Osteoblast (primary cell): ENCODE results near the gene PAX5. TPM values are rescaled to one million over a fixed set of nuclear protein-coding genes. Genes with fewer than 3 reads are reported as not detected.

Experiments
- DNase-seq: peaks from one replicate; pipeline ENCODE4 v3.0.0; 2011; ENCODE audit warnings: low spot score, mixed read lengths; ENCODE audit not compliant: insufficient read length; ENCODE audit errors: missing footprints
- H2AFZ ChIP-seq: 2 replicates; pipeline ENCODE4 v1.6.0; 2011; ENCODE audit warnings: mild to moderate bottlenecking, low read length
- H3K27ac ChIP-seq: 2 replicates; pipeline ENCODE4 v1.5.1; 2011; ENCODE audit warnings: mild to moderate bottlenecking, low read depth, low read length, moderate library complexity
- H3K27me3 ChIP-seq: 2 replicates; pipeline ENCODE4 v1.6.0; 2012; ENCODE audit warnings: mild to moderate bottlenecking, control low read depth, inconsistent platforms, low read length, moderate library complexity; ENCODE audit not compliant: insufficient read depth
- H3K36me3 ChIP-seq: 2 replicates; pipeline ENCODE4 v1.5.1; 2011; ENCODE audit warnings: mild to moderate bottlenecking, low read length, control low read depth, moderate library complexity; ENCODE audit not compliant: insufficient read depth
- H3K4me1 ChIP-seq: 2 replicates; pipeline ENCODE4 v1.5.1; 2011; ENCODE audit warnings: mild to moderate bottlenecking, low read length, control low read depth, moderate library complexity; ENCODE audit not compliant: insufficient read depth
- H3K4me2 ChIP-seq: 2 replicates; pipeline ENCODE4 v1.6.0; 2011; ENCODE audit warnings: mild to moderate bottlenecking, low read length; ENCODE audit not compliant: insufficient read depth
- H3K4me3 ChIP-seq: fragments of 200-600 bp; sonication (generic); 3 replicates; pipeline ENCODE4 v1.5.1; 2012; ENCODE audit warnings: mild to moderate bottlenecking, low read length, inconsistent platforms; ENCODE audit not compliant: insufficient read depth
- H3K79me2 ChIP-seq: 2 replicates; pipeline ENCODE4 v1.6.0; 2012; ENCODE audit warnings: mild to moderate bottlenecking, low read length, control low read depth, inconsistent platforms; ENCODE audit not compliant: insufficient read depth
- H3K9me3 ChIP-seq: 2 replicates; pipeline ENCODE4 v1.5.1; 2011; ENCODE audit warnings: low read depth, low read length, control low read depth
- H4K20me1 ChIP-seq: 2 replicates; pipeline ENCODE4 v1.6.0; 2012; ENCODE audit warnings: mild to moderate bottlenecking, low read length, control low read depth; ENCODE audit not compliant: insufficient read depth
- total RNA-seq: library from RNA; depleted of rRNA; stranded (reverse); fragments of >200 nt; gene quantifications from 2 replicates; pipeline ENCODE4 v1.2.3, GENCODE V29; 2012
- TF ChIP-seq, protein P1 (sequence below): IDR thresholded peaks from 2 replicates; pipeline ENCODE4 v1.5.1; 2011; ENCODE audit warnings: mild to moderate bottlenecking, low read depth, low read length, moderate library complexity; ENCODE audit errors: extremely low read depth

The PAX5 gene
- total RNA-seq, 1 donor: not detected

DNA sequence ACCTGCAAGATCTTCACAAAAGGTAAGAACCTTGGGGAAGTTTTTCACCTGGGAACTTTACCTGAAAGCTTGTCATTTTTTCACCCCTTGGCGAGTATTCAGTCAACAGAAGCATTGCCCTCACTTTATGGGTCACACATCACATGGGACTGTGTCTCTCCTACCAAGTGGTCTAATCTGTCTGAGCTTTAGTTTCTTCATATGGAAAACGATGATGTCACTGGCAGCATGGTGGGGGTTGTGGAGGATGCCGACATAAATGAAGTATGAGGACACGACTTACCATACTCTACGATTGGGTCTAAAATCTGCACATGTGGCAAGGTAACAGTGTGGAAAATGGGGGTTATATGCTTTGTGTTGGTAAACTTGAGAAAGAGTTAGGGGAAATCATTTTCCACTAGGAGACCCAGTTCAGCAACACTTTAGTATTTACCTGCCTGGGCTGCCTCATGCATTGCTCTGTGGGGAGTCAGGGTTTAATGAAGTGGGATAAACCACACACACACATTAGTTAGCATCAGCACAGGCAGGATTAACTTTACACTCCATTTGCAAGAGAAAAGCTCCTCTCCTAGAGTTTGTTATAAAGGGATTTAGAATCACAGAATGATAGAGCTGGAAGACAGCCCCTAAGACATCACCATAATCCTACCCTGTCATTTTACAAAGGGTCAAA is 19.8 kb upstream of the PAX5 start:
- Histone ChIP-seq H3K9me3 (no peaks in the 10 kb centered on the region), H3K27me3 (peaks cover 61% of the 10 kb centered on the region), H3K4me3 (no peak overlapping the region), H3K4me2 (no peak overlapping the region), H2AFZ (no peak overlapping the region), H3K4me1 (no peaks in the 10 kb centered on the region), H3K79me2 (no peaks in the 10 kb centered on the region), H4K20me1 (no peaks in the 10 kb centered on the region), H3K36me3 (no peaks in the 10 kb centered on the region), H3K27ac (no peak overlapping the region)
- DNase-seq: no peak
- TF ChIP-seq, protein P1, sequence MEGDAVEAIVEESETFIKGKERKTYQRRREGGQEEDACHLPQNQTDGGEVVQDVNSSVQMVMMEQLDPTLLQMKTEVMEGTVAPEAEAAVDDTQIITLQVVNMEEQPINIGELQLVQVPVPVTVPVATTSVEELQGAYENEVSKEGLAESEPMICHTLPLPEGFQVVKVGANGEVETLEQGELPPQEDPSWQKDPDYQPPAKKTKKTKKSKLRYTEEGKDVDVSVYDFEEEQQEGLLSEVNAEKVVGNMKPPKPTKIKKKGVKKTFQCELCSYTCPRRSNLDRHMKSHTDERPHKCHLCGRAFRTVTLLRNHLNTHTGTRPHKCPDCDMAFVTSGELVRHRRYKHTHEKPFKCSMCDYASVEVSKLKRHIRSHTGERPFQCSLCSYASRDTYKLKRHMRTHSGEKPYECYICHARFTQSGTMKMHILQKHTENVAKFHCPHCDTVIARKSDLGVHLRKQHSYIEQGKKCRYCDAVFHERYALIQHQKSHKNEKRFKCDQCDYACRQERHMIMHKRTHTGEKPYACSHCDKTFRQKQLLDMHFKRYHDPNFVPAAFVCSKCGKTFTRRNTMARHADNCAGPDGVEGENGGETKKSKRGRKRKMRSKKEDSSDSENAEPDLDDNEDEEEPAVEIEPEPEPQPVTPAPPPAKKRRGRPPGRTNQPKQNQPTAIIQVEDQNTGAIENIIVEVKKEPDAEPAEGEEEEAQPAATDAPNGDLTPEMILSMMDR: no peak

DNA sequence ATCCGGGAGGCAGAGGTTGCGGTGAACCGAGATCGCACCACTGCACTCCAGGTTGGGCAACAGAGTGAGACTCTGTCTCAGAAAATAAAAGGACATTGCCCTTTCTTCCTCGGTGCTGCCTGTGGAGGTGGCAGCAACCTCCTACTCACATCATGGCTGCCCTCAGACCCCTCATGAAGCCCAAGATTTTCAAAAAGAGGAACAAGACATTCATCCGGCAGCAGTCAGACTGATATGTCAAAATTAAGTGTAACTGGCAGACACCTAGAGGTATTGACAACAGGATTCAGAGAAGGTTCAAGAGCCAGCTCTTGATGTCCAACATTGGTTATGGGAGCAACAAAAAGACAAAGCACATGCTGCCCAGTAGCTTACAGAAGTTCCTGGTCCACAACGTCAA is 12.6 kb upstream of the PAX5 start:
- TF ChIP-seq, protein P1: no peak
- Histone ChIP-seq H3K4me1 (no peaks in the 10 kb centered on the region), H3K27me3 (peaks cover 68% of the 10 kb centered on the region), H4K20me1 (no peaks in the 10 kb centered on the region), H3K4me3 (no peak overlapping the region), H3K27ac (no peak overlapping the region), H3K9me3 (no peaks in the 10 kb centered on the region), H3K79me2 (no peaks in the 10 kb centered on the region), H3K36me3 (no peaks in the 10 kb centered on the region), H2AFZ (no peak overlapping the region), H3K4me2 (no peak overlapping the region)
- no peak for DNase-seq

DNA sequence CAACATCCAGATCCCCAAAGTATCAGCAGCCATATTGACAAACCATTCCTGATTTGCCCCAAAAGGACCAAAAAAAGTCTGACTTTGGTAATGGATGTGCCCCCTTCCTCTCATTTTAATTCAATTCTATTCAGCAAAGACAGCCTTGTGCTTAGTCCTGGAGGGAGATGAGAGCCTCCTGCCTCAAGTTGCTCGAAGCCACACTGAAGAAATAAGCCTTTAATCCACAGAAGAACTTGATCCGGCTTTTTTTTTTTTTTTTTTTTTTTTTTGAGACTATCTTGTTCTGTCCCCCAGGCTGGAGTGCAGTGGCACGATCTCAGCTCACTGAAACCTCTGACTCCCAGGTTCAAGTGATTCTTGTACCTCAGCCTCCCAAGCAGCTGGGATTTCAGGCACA is 8.4 kb upstream of the PAX5 start:
- Histone ChIP-seq H4K20me1 (no peaks in the 10 kb centered on the region), H3K79me2 (no peaks in the 10 kb centered on the region), H3K27ac (no peak overlapping the region), H3K4me2 (no peak overlapping the region), H3K9me3 (no peaks in the 10 kb centered on the region), H3K4me1 (peaks cover 3% of the 10 kb centered on the region), H3K36me3 (no peaks in the 10 kb centered on the region), H2AFZ (no peak overlapping the region), H3K27me3 (peaks cover 88% of the 10 kb centered on the region), H3K4me3 (no peak overlapping the region)
- TF ChIP-seq, protein P1: no peak
- no peak for DNase-seq

DNA sequence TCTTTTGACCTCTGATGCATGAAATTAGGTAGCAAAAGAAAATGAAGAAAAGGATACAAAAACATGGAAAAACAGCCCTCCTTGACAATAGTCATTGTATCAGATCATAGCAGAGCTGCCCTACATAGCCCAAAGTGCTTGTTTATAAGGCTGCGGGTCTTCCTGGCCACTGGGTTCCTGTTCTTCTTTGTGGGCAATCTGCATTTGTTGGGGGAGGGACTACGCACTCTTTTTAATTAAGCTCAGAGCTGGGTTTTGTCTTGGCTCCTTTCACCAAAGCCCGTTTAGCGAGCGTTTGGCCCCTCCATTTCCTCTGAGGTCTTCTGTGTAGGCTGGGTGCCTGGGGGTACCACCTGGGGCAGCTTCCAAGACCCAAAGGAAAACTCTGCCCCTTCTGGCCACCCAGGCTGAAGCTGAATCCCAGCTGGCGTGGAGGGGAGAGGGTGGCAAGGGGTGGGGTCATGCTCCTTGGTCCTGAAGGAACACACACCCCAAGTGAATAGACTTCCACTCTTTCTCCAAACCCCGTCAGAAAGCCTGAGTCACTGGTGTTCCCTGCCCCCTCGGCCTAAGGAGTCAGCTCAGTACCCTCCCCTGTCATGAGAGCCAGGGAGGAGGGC is 6.5 kb upstream of the PAX5 start:
- Histone ChIP-seq H3K36me3 (no peaks in the 10 kb centered on the region), H3K4me3 (no peak overlapping the region), H3K9me3 (no peaks in the 10 kb centered on the region), H3K79me2 (no peaks in the 10 kb centered on the region), H2AFZ (no peak overlapping the region), H3K27ac (no peak overlapping the region), H3K4me2 (no peak overlapping the region), H4K20me1 (peaks cover 3% of the 10 kb centered on the region), H3K4me1 (peaks cover 15% of the 10 kb centered on the region), H3K27me3 (peaks cover 95% of the 10 kb centered on the region)
- no peak for DNase-seq
- TF ChIP-seq, protein P1: no peak
